NCI-H1694 treated with DMSO at 0.1 percent for 48 hours (cell line): ENCODE measurements around the gene PHF13.
A peak's percentile ranks its signal among the peaks of the same experiment; 100 is the strongest.

Experiments
- DNase-seq: peaks from one replicate; lab custom pipeline; 2025; lab: John Stamatoyannopoulos, UW

PHF13 gene

GRCh38 chr1:6613361-6614018, at the start of gene PHF13:
Gene PHF13 (plus strand): TSS chr1:6613731. CDS start chr1:6614067, 336 bp downstream.
- DNase-seq = peak; percentile 95

- DNase-seq = no peak
Measured at GRCh38 chr1:6569033-6569432, 44.5 kb upstream of the PHF13 start.

GRCh38 chr1:6570100-6570499, 43.4 kb upstream of the PHF13 start:
- DNase-seq = no peak

GRCh38 chr1:6570987-6571386, 42.5 kb upstream of the PHF13 start:
- no peak for DNase-seq

- no peak for DNase-seq
Measured at GRCh38 chr1:6572653-6573383, 40.7 kb upstream of the PHF13 start.

- no peak for DNase-seq
Measured at GRCh38 chr1:6574025-6574620, 39.4 kb upstream of the PHF13 start.

- no peak for DNase-seq
Measured at GRCh38 chr1:6574818-6575217, 38.7 kb upstream of the PHF13 start.

GRCh38 chr1:6577831-6578525, 35.6 kb upstream of the PHF13 start:
- DNase-seq = no peak

- no peak for DNase-seq
Measured at GRCh38 chr1:6578624-6579373, 34.7 kb upstream of the PHF13 start.

- peak; percentile 87 for DNase-seq
Measured at GRCh38 chr1:6579374-6580118, 34.0 kb upstream of the PHF13 start, which contains the start of gene ZBTB48. Gene ZBTB48 (plus strand): TSS chr1:6579994. CDS start chr1:6580610, 616 bp downstream.

GRCh38 chr1:6580119-6580592, 33.4 kb upstream of the PHF13 start:
- no peak for DNase-seq

GRCh38 chr1:6580593-6581409, 32.7 kb upstream of the PHF13 start:
- DNase-seq = no peak

- no peak for DNase-seq
Measured at GRCh38 chr1:6581561-6582305, 31.8 kb upstream of the PHF13 start.

- DNase-seq = no peak
Measured at GRCh38 chr1:6582370-6582769, 31.2 kb upstream of the PHF13 start.

- no peak for DNase-seq
Measured at GRCh38 chr1:6584126-6585080, 29.1 kb upstream of the PHF13 start.

GRCh38 chr1:6585081-6585722, 28.3 kb upstream of the PHF13 start:
- DNase-seq = no peak

- DNase-seq = no peak
Measured at GRCh38 chr1:6585841-6586240, 27.7 kb upstream of the PHF13 start.

- no peak for DNase-seq
Measured at GRCh38 chr1:6586404-6586816, 27.1 kb upstream of the PHF13 start.
